Measurements from ENCODE around the gene EMID1. TPM values are rescaled to one million over a fixed set of nuclear protein-coding genes. Genes with fewer than 3 reads are reported as not detected.

EMID1 gene
- total and polyA plus RNA-seq, 2 experiments from 2014 or later = 11.5 to 15.0 TPM

GRCh38 chr22:29208879-29209623 is 3.4 kb downstream of the EMID1 start:
- Histone ChIP-seq H3K4me2 (no peak overlapping the region), H3K4me1 (ENCODE audit: insufficient read depth) (no peaks in the 10 kb centered on the region), H3K27ac (no peak overlapping the region), H3K9me2 (replicated peaks; ENCODE audit: insufficient read depth) (no peaks in the 10 kb centered on the region), H3K4me3 (no peak overlapping the region), H3K79me2 (no peaks in the 10 kb centered on the region), H4K20me1 (ENCODE audit: insufficient read depth, poor library complexity, severe bottlenecking) (no peaks in the 10 kb centered on the region), H3K27me3 (no peaks in the 10 kb centered on the region), H2AFZ (no peak overlapping the region), H3K36me3 (replicated peaks; ENCODE audit: insufficient read depth, low read depth) (no peaks in the 10 kb centered on the region), H3K9me3 (ENCODE audit: low read depth) (no peaks in the 10 kb centered on the region)
- TF ChIP-seq EZH2 (IDR thresholded peaks at IDR 0.05; ENCODE audit: borderline replicate concordance) = no peak
- TF ChIP-seq CTCF (IDR thresholded peaks at IDR 0.05; ENCODE audit: poor library complexity) = no peak
- no peak for TF ChIP-seq EZH2phosphoT487 (IDR thresholded peaks at IDR 0.05; ENCODE audit: low read depth, severe bottlenecking, unreplicated experiment)
- no peak for DNase-seq (ENCODE audit: low spot score)
- 77% methylated on average over 15 of the region's 17 CpGs for WGBS (ENCODE audit: low lambda C conversion rate, missing lambda C conversion rate)

- no peak for DNase-seq (ENCODE audit: low spot score)
- Histone ChIP-seq H3K4me3 (no peak overlapping the region), H3K27ac (no peak overlapping the region), H3K9me3 (ENCODE audit: low read depth) (no peaks in the 10 kb centered on the region), H3K9me2 (replicated peaks; ENCODE audit: insufficient read depth) (no peaks in the 10 kb centered on the region), H3K79me2 (no peaks in the 10 kb centered on the region), H3K4me1 (ENCODE audit: insufficient read depth) (no peaks in the 10 kb centered on the region), H4K20me1 (ENCODE audit: insufficient read depth, poor library complexity, severe bottlenecking) (no peaks in the 10 kb centered on the region), H3K36me3 (replicated peaks; ENCODE audit: insufficient read depth, low read depth) (no peaks in the 10 kb centered on the region), H3K27me3 (no peaks in the 10 kb centered on the region), H2AFZ (no peak overlapping the region), H3K4me2 (no peak overlapping the region)
- WGBS (ENCODE audit: low lambda C conversion rate, missing lambda C conversion rate) = 87% methylated on average over 3 of the region's 3 CpGs
- no peak for TF ChIP-seq EZH2 (IDR thresholded peaks at IDR 0.05; ENCODE audit: borderline replicate concordance)
- no peak for TF ChIP-seq EZH2phosphoT487 (IDR thresholded peaks at IDR 0.05; ENCODE audit: low read depth, severe bottlenecking, unreplicated experiment)
Observed at GRCh38 chr22:29209624-29209929, 3.9 kb downstream of the EMID1 start.

DNA sequence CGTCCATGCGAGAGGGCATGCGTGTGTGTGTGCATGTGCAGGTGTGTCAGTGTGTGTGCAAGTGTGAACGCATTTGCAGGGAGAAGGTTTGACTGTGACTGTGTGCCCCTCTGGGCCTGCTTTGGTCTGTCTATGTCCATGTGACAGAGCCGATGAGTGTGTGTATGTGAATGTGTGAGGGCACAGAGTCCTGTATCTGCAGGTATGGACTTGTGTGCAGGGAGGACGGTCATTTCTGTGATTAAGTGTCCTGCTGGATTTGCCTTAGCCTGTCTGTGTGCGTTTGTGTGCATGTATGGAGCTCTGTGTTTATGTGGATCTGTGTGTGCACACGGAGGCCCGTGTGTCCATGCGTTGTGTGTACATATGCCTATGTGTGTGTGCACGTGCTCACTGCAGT is 5.4 kb downstream of the EMID1 start:
- no peak overlapping the region for H3K4me2 ChIP-seq
- no peak for DNase-seq (ENCODE audit: low spot score)
- no peaks in the 10 kb centered on the region for H3K27me3 ChIP-seq
- H3K4me1 ChIP-seq (ENCODE audit: insufficient read depth) = no peaks in the 10 kb centered on the region
- H2AFZ ChIP-seq = no peak overlapping the region
- H3K9me3 ChIP-seq (ENCODE audit: low read depth) = no peaks in the 10 kb centered on the region
- 89% methylated on average over 11 of the region's 11 CpGs for WGBS (ENCODE audit: low lambda C conversion rate, missing lambda C conversion rate)
- H3K79me2 ChIP-seq = no peaks in the 10 kb centered on the region
- H3K27ac ChIP-seq = no peak overlapping the region
- no peak overlapping the region for H3K4me3 ChIP-seq
- H3K36me3 ChIP-seq (replicated peaks; ENCODE audit: insufficient read depth, low read depth) = no peaks in the 10 kb centered on the region
- no peak for TF ChIP-seq CTCF (IDR thresholded peaks at IDR 0.05; ENCODE audit: poor library complexity)
- TF ChIP-seq EZH2phosphoT487 (IDR thresholded peaks at IDR 0.05; ENCODE audit: low read depth, severe bottlenecking, unreplicated experiment) = no peak
- TF ChIP-seq EZH2 (IDR thresholded peaks at IDR 0.05; ENCODE audit: borderline replicate concordance) = no peak
- no peaks in the 10 kb centered on the region for H3K9me2 ChIP-seq (replicated peaks; ENCODE audit: insufficient read depth)
- no peaks in the 10 kb centered on the region for H4K20me1 ChIP-seq (ENCODE audit: insufficient read depth, poor library complexity, severe bottlenecking)

DNA sequence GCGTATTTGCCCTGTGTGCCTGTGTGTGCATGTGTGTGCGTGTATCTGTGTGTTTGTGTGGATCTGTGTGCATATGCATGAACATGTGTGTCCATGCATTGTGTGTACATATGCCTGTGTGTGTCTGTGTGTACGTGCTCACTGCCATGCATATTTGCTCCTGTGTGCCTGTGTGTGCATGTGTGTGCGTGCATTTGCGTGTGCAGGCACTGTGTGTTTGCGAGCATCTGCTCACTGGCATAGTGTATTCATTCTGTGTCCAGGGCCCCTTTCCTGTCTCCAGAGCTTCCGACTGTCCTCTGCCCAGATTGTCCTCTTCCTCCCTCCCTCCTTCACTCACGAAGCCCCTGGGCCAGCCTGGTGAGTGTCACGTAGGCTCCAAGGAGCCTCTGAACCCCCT is 5.8 kb downstream of the EMID1 start:
- Histone ChIP-seq H3K4me2 (no peak overlapping the region), H3K36me3 (replicated peaks; ENCODE audit: insufficient read depth, low read depth) (no peaks in the 10 kb centered on the region), H3K9me2 (replicated peaks; ENCODE audit: insufficient read depth) (no peaks in the 10 kb centered on the region), H2AFZ (no peak overlapping the region), H3K27me3 (no peaks in the 10 kb centered on the region), H3K4me1 (ENCODE audit: insufficient read depth) (no peaks in the 10 kb centered on the region), H4K20me1 (ENCODE audit: insufficient read depth, poor library complexity, severe bottlenecking) (no peaks in the 10 kb centered on the region), H3K9me3 (ENCODE audit: low read depth) (no peaks in the 10 kb centered on the region), H3K4me3 (no peak overlapping the region), H3K27ac (no peak overlapping the region), H3K79me2 (no peaks in the 10 kb centered on the region)
- WGBS (ENCODE audit: low lambda C conversion rate, missing lambda C conversion rate) = 87% methylated on average over 9 of the region's 9 CpGs
- TF ChIP-seq EZH2phosphoT487 (IDR thresholded peaks at IDR 0.05; ENCODE audit: low read depth, severe bottlenecking, unreplicated experiment) = no peak
- TF ChIP-seq EZH2 (IDR thresholded peaks at IDR 0.05; ENCODE audit: borderline replicate concordance) = no peak
- TF ChIP-seq CTCF (IDR thresholded peaks at IDR 0.05; ENCODE audit: poor library complexity) = no peak
- DNase-seq (ENCODE audit: low spot score) = no peak

Measured in hepatocyte (in vitro differentiated cells).